K562 (cell line): ENCODE results near the gene ZNF277. TPM values are rescaled to one million over a fixed set of nuclear protein-coding genes. Genes with fewer than 3 reads are reported as not detected.

Experiments
- ATAC-seq: fragments of 200-7000 bp; cut with Tn5 transposase; 3 replicates; pipeline ENCODE4 v1.9.1; 2020; ENCODE audit warnings: moderate library complexity
- BruUV-seq: library from RNA; stranded (reverse); fragments of 400-500 nt; replicated peaks from 2 replicates; lab custom pipeline; 2021; lab: Mats Ljungman, UMichigan
- CTCF ChIA-PET: fragments of 300-600 bp; formaldehyde crosslinking; extraction: SDS; loops from one replicate; lab custom pipeline; 2021; ENCODE audit warnings: low intra/inter-chr PET ratio; lab: Yijun Ruan, JAX
- POLR2A ChIA-PET: fragments of 300-600, 350-650 bp; sonication (Branson Sonifier 250); formaldehyde crosslinking; extraction: SDS; loops from one replicate; lab custom pipeline; 2021; ENCODE audit warnings: antibody characterized with exemption, inconsistent platforms; lab: Yijun Ruan, JAX
- DNase-seq, 4 experiments: peaks; one replicate each; pipeline versions ENCODE4 v3.0.0 to v3.0.0-alpha.2; 2011 to 2018; ENCODE audit warnings: low spot score in 3 of 4, mixed read lengths in 3 of 4; ENCODE audit errors: extremely low read depth in 1 of 4
- FAIRE-seq: peaks from 2 replicates; lab custom pipeline; 2011; peaks lifted over from hg19 to GRCh38; lab: Jason Lieb, UNC
- H2AFZ ChIP-seq: 2 replicates; pipeline ENCODE4 v1.6.0; 2011; ENCODE audit warnings: low read depth, low read length, control low read depth, inconsistent platforms
- H3K27ac ChIP-seq: fragments of 200-600 bp; 3 replicates; pipeline ENCODE4 v1.8.0; 2011; ENCODE audit warnings: low read depth, mild to moderate bottlenecking, control low read depth, inconsistent platforms, low read length, moderate library complexity, mixed read lengths; ENCODE audit errors: extremely low read depth
- H3K27me3 ChIP-seq, 2 experiments: fragments of 300-600 bp in 1 of 2; 2 replicates in 1 of 2; 3 replicates in 1 of 2; pipeline versions ENCODE4 v1.6.0 to v1.8.0; 2011; ENCODE audit warnings: inconsistent platforms in 2 of 2, low read length in 2 of 2, mild to moderate bottlenecking in 1 of 2, mixed read lengths in 1 of 2, moderate library complexity in 1 of 2; ENCODE audit not compliant: control insufficient read depth in 2 of 2, insufficient read depth in 2 of 2
- H3K36me3 ChIP-seq: fragments of 300-600 bp; 3 replicates; pipeline ENCODE4 v1.8.0; 2011; ENCODE audit warnings: mild to moderate bottlenecking, low read length, inconsistent platforms; ENCODE audit not compliant: control insufficient read depth, insufficient read depth
- H3K4me1 ChIP-seq, 2 experiments: fragments of 200-600 bp in 1 of 2; replicated peaks in 1 of 2; 2 replicates in 1 of 2; 3 replicates in 1 of 2; pipeline versions ENCODE4 v1.5.1 to v1.8.0; 2011; ENCODE audit warnings: inconsistent platforms in 2 of 2, low read length in 2 of 2, mild to moderate bottlenecking in 1 of 2, mixed read lengths in 1 of 2, moderate library complexity in 1 of 2; ENCODE audit not compliant: control insufficient read depth in 2 of 2, insufficient read depth in 2 of 2
- H3K4me2 ChIP-seq: 2 replicates; pipeline ENCODE4 v1.6.1; 2011; ENCODE audit warnings: low read length, control low read depth, inconsistent platforms, mixed read lengths; ENCODE audit not compliant: insufficient read depth
- H3K4me3 ChIP-seq: fragments of 200-600 bp; sonication (generic), shearing (Covaris generic); 2 replicates; pipeline ENCODE4 v1.5.1; 2016; ENCODE audit warnings: control low read depth, inconsistent platforms
- H3K79me2 ChIP-seq: fragments of 200-600 bp; 3 replicates; pipeline ENCODE4 v1.8.0; 2011; ENCODE audit warnings: low read length, inconsistent platforms; ENCODE audit not compliant: control insufficient read depth, insufficient read depth
- H3K9ac ChIP-seq, 2 experiments: 2 replicates each; pipeline versions ENCODE4 v1.6.0 to v1.6.1; 2011; ENCODE audit warnings: low read depth in 2 of 2, low read length in 2 of 2, control low read depth in 1 of 2, inconsistent platforms in 1 of 2, mild to moderate bottlenecking in 1 of 2, mixed read lengths in 1 of 2; ENCODE audit not compliant: insufficient read depth in 1 of 2
- H3K9me1 ChIP-seq: one replicate; pipeline ENCODE4 v1.6.0; 2011; ENCODE audit warnings: inconsistent platforms, mild to moderate bottlenecking, low read length, moderate library complexity; ENCODE audit not compliant: control insufficient read depth, insufficient read depth
- H3K9me3 ChIP-seq: replicated peaks from 2 replicates; pipeline ENCODE4 v1.5.1; 2011; ENCODE audit warnings: low read depth, low read length, inconsistent platforms; ENCODE audit not compliant: control insufficient read depth, insufficient read depth
- H4K20me1 ChIP-seq: replicated peaks from 2 replicates; pipeline ENCODE4 v1.6.1; 2011; ENCODE audit warnings: low read length, inconsistent platforms, mixed read lengths; ENCODE audit not compliant: control insufficient read depth, insufficient read depth
- ATF7 ChIP-seq: fragments of 450-650 bp; IDR thresholded peaks from 2 replicates; pipeline ENCODE4 v1.7.1; 2014; ENCODE audit warnings: mild to moderate bottlenecking, moderate library complexity
- EZH2 ChIP-seq: IDR thresholded peaks from 2 replicates; pipeline ENCODE4 v1.6.1; 2012; ENCODE audit warnings: low read depth, mild to moderate bottlenecking, inconsistent platforms, low read length, borderline replicate concordance
- MXI1 ChIP-seq: IDR thresholded peaks from 2 replicates; pipeline ENCODE4 v1.6.1; 2011; ENCODE audit warnings: low read depth, mild to moderate bottlenecking, improper control_type of control experiment, low read length
- SAFB2 ChIP-seq: fragments of 200-400 bp; formaldehyde crosslinking; IDR thresholded peaks from 2 replicates; pipeline ENCODE4 v1.6.1; 2018; ENCODE audit warnings: borderline replicate concordance, low read length, low read depth, moderate library complexity; ENCODE audit not compliant: severe bottlenecking
- SLC30A9 ChIP-seq: fragments of 250-450 bp; sonication (Bioruptor Pico); IDR thresholded peaks from 2 replicates; pipeline ENCODE4 v1.8.0; 2022; ENCODE audit warnings: mild to moderate bottlenecking, moderate library complexity
- ZC3H8 ChIP-seq: fragments of 450-650 bp; IDR thresholded peaks from 2 replicates; pipeline ENCODE4 v1.6.1; 2017
- ZNF184 ChIP-seq: sonication (generic); formaldehyde crosslinking; IDR thresholded peaks from 2 replicates; pipeline ENCODE4 v1.5.0; 2020; ENCODE audit warnings: missing genetic modification reagents
- ZNF3 ChIP-seq: fragments of 250-450 bp; sonication (Bioruptor Pico); IDR thresholded peaks from 2 replicates; pipeline ENCODE4 v1.5.0; 2021; ENCODE audit warnings: mild to moderate bottlenecking, moderate library complexity
- ZNF347 ChIP-seq: fragments of 450-650 bp; formaldehyde crosslinking; IDR thresholded peaks from 2 replicates; pipeline ENCODE4 v1.4.0; 2020; ENCODE audit warnings: low read depth, mild to moderate bottlenecking, moderate library complexity
- ZNF507 ChIP-seq: conservative IDR thresholded peaks from 2 replicates; pipeline ENCODE4 v1.6.1; 2017; ENCODE audit warnings: missing genetic modification characterization, missing compliant biosample characterization
- ZNF551 ChIP-seq: fragments of 250-450 bp; sonication (Bioruptor Pico); IDR thresholded peaks from 2 replicates; pipeline ENCODE4 v1.5.0; 2021; ENCODE audit warnings: mild to moderate bottlenecking, moderate library complexity
- WGBS: fragments of 100-300 bp; shearing (Covaris generic); methylation state at CpG from one replicate; pipeline ENCODE4 v1.1.6; 2016; ENCODE audit warnings: low coverage, mixed read lengths; ENCODE audit not compliant: insufficient coverage; ENCODE audit errors: missing lambda C conversion rate; 5-methylcytosine and 5-hydroxymethylcytosine counted together
- in situ Hi-C: fragments of 300-500 bp; cut with MboI; formaldehyde crosslinking; loops from 4 replicates; pipeline ENCODE4 v1.15.0; 2018; ENCODE audit warnings: inconsistent platforms, mixed read lengths
- intact Hi-C: fragments of 100-400 bp; cut with micrococcal nuclease; formaldehyde crosslinking; loops from 2 replicates; pipeline ENCODE4 v1.14.2; 2022
- polyA plus RNA-seq, 8 experiments: library from polyadenylated mRNA; depleted of rRNA in 4 of 8; stranded (reverse) in 5 of 8; unstranded in 3 of 8; fragments of >200 nt; fragmentation: Nextera tagmentation in 2 of 8; fragmentation: Illumina TruSeq in 1 of 8; extraction: Ambion mirVana in 2 of 8; extraction: Trizol in 1 of 8; gene quantifications; 2 replicates each; pipeline versions ENCODE4 v1.2.1 to v1.2.3, GENCODE V29; 2011 to 2014; ENCODE audit warnings: inconsistent platforms in 1 of 8, missing spikeins in 1 of 8
- total RNA-seq, 7 experiments: library from RNA; depleted of rRNA in 6 of 7; stranded (reverse); fragments of >200 nt in 6 of 7; fragmentation: Illumina TruSeq in 2 of 7; extraction: Trizol in 2 of 7; gene quantifications; 2 replicates each; pipeline versions ENCODE4 v1.2.1 to v1.2.3, GENCODE V29; 2011 to 2021; ENCODE audit warnings: low replicate concordance in 1 of 7
- TF ChIP-seq, protein P1 (sequence below): fragments of 250-450 bp; sonication (Bioruptor Pico); IDR thresholded peaks from 2 replicates; pipeline ENCODE4 v1.8.0; 2022; ENCODE audit warnings: inconsistent platforms, mild to moderate bottlenecking, moderate library complexity, borderline replicate concordance
- TF ChIP-seq, protein P2 (sequence below): fragments of 450-650 bp; IDR thresholded peaks from 2 replicates; pipeline ENCODE4 v1.6.1; 2016; ENCODE audit warnings: missing biosample characterization, missing genetic modification characterization
- TF ChIP-seq, protein P3 (sequence below): IDR thresholded peaks from 2 replicates; pipeline ENCODE4 v1.6.1; 2016; ENCODE audit warnings: missing genetic modification characterization, missing compliant biosample characterization

The ZNF277 gene
- total and polyA plus RNA-seq, 9 of the 15 experiments (the other 6 are each of a cell fraction or from before 2014, with no cell fraction given): 18.8 to 33.5 (median 27.7) TPM

DNA sequence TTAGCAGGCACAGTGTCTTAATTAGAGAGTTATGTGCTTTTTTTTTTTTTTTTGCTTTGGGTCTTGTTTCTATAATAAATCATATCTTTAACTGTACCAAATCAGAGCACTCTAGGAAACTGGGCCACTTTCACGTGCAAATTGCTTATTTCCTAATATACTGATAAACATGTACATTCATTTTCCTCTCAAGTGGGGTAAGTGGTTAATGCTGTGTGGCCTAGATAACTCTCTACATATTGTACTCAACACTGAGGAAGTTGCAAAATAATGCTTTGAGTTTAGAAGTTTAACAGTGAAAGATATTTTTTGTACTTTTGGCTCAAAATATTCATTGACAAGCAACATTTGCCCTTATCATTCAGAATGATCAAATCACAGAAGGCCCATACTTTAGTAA is 127.9 kb downstream of the ZNF277 start:
- no peaks in the 10 kb centered on the region for H3K9me1 ChIP-seq
- no peak for DNase-seq
- H3K27me3 ChIP-seq: no peaks in the 10 kb centered on the region
- no peak overlapping the region for H3K4me2 ChIP-seq
- FAIRE-seq: no peak
- intact Hi-C loops: no loop called here
- H2AFZ ChIP-seq: no peak overlapping the region
- H3K27ac ChIP-seq: no peak overlapping the region
- in situ Hi-C loops: no loop called here
- no peaks in the 10 kb centered on the region for H3K4me1 ChIP-seq
- H4K20me1 ChIP-seq: no peaks in the 10 kb centered on the region
- WGBS: 0% methylated on average over 1 of the region's 1 CpG
- H3K4me3 ChIP-seq: no peak overlapping the region
- ChIA-PET POLR2A (interaction anchor here (0.6 kb wide), 1 partner anchor 1401 kb away, joined by 3 read pairs; no protein-coding TSS in a partner anchor), CTCF (no interaction called here)
- no peaks in the 10 kb centered on the region for H3K9me3 ChIP-seq
- TF ChIP-seq, protein P1, sequence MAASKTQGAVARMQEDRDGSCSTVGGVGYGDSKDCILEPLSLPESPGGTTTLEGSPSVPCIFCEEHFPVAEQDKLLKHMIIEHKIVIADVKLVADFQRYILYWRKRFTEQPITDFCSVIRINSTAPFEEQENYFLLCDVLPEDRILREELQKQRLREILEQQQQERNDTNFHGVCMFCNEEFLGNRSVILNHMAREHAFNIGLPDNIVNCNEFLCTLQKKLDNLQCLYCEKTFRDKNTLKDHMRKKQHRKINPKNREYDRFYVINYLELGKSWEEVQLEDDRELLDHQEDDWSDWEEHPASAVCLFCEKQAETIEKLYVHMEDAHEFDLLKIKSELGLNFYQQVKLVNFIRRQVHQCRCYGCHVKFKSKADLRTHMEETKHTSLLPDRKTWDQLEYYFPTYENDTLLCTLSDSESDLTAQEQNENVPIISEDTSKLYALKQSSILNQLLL (CRISPR knock-in tag): peak; percentile 79
- TF ChIP-seq ZC3H8: no peak
- no peak for ATAC-seq
- H3K9ac ChIP-seq: no peak overlapping the region
- no peaks in the 10 kb centered on the region; the same call in 2 of the 3 replicates for H3K36me3 ChIP-seq
- H3K79me2 ChIP-seq: no peaks in the 10 kb centered on the region
- BruUV-seq: no TSS peak

DNA sequence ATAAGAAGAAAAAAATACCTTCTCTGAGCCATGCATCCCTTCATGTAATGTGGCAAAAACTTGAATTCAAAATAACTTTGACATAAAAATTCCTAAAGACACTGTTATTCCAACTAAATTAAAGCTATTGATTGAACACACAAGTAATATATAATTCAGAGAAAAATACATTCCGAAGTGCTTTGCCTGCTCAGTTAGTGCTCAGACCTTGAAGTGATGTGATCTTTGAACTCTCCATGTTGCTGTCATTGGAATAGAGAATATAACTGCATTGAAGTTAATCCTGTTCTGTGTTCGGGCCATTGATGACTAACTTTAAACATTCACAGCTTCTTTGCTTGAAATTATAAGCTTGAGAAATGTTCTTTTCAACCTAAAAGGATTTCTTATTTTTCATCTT is 129.8 kb downstream of the ZNF277 start:
- in situ Hi-C loops: no loop called here
- ChIA-PET CTCF (no interaction called here), POLR2A (interaction anchor here (0.7 to 0.9 kb wide), 2 partner anchors 11 to 43 kb away, joined by 3 to 4 read pairs; no protein-coding TSS in a partner anchor)
- Histone ChIP-seq H3K9me3 (no peaks in the 10 kb centered on the region), H4K20me1 (no peaks in the 10 kb centered on the region), H3K4me3 (no peak overlapping the region), H2AFZ (no peak overlapping the region), H3K79me2 (no peaks in the 10 kb centered on the region), H3K36me3 (peaks cover 6% of the 10 kb centered on the region; the same call in 1 of the 3 replicates), H3K4me2 (no peak overlapping the region), H3K27ac (no peak overlapping the region), H3K4me1 (no peaks in the 10 kb centered on the region), H3K9ac (no peak overlapping the region), H3K27me3 (no peaks in the 10 kb centered on the region), H3K9me1 (no peaks in the 10 kb centered on the region)
- WGBS: 57% methylated on average over 2 of the region's 2 CpGs
- no TSS peak for BruUV-seq
- ATAC-seq: no peak
- DNase-seq: no peak
- intact Hi-C loops: no loop called here
- FAIRE-seq: no peak
- no peak for TF ChIP-seq MXI1
- no peak for TF ChIP-seq SAFB2
- no peak for TF ChIP-seq ZNF184
- no peak for TF ChIP-seq ATF7
- TF ChIP-seq, protein P2, sequence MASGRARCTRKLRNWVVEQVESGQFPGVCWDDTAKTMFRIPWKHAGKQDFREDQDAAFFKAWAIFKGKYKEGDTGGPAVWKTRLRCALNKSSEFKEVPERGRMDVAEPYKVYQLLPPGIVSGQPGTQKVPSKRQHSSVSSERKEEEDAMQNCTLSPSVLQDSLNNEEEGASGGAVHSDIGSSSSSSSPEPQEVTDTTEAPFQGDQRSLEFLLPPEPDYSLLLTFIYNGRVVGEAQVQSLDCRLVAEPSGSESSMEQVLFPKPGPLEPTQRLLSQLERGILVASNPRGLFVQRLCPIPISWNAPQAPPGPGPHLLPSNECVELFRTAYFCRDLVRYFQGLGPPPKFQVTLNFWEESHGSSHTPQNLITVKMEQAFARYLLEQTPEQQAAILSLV (tag): no peak
- no peak for TF ChIP-seq ZNF347 (CRISPR knock-in tag)
- TF ChIP-seq ZNF3 (CRISPR knock-in tag): no peak
- TF ChIP-seq, protein P3, sequence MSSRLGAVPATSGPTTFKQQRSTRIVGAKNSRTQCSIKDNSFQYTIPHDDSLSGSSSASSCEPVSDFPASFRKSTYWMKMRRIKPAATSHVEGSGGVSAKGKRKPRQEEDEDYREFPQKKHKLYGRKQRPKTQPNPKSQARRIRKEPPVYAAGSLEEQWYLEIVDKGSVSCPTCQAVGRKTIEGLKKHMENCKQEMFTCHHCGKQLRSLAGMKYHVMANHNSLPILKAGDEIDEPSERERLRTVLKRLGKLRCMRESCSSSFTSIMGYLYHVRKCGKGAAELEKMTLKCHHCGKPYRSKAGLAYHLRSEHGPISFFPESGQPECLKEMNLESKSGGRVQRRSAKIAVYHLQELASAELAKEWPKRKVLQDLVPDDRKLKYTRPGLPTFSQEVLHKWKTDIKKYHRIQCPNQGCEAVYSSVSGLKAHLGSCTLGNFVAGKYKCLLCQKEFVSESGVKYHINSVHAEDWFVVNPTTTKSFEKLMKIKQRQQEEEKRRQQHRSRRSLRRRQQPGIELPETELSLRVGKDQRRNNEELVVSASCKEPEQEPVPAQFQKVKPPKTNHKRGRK: no peak
- no peak for TF ChIP-seq ZNF507 (tag)
- no peak for TF ChIP-seq SLC30A9 (CRISPR knock-in tag)
- no peak for TF ChIP-seq ZNF551 (CRISPR knock-in tag)
- TF ChIP-seq EZH2: no peak
